GM21423 (cell line): ENCODE data around the gene ARMH4.
"Not testable (repeated sequence)": the region's sequence is repeated elsewhere in the genome, so short reads cannot be mapped to it uniquely, and the experiment has no call there.

Experiments
- ATAC-seq: cut with Tn5 transposase; IDR thresholded peaks from one replicate; pipeline ENCODE4 v1.9.1; 2021; ENCODE audit warnings: mild to moderate bottlenecking, moderate library complexity; ENCODE audit not compliant: unreplicated experiment

ARMH4 gene

GRCh38 chr14:58145936-58146335 is 6.1 kb downstream of the ARMH4 start:
- ATAC-seq: no peak

GRCh38 chr14:58143106-58143505 is 8.9 kb downstream of the ARMH4 start:
- no peak for ATAC-seq

- no peak for ATAC-seq
Observed at GRCh38 chr14:58141893-58142292, 10.1 kb downstream of the ARMH4 start.

- no peak for ATAC-seq
Observed at GRCh38 chr14:58138714-58139482, 13.1 kb downstream of the ARMH4 start.

GRCh38 chr14:58138031-58138713 is 13.8 kb downstream of the ARMH4 start:
- ATAC-seq: no peak

- no peak for ATAC-seq
Observed at GRCh38 chr14:58133739-58134138, 18.3 kb downstream of the ARMH4 start.

GRCh38 chr14:58131386-58131785 is 20.6 kb downstream of the ARMH4 start:
- ATAC-seq: no peak

- ATAC-seq: no peak
Observed at GRCh38 chr14:58130116-58130782, 21.8 kb downstream of the ARMH4 start.

GRCh38 chr14:58129208-58129607 is 22.8 kb downstream of the ARMH4 start:
- ATAC-seq: no peak

- no peak for ATAC-seq
Observed at GRCh38 chr14:58128416-58128815, 23.6 kb downstream of the ARMH4 start.

- not testable (repeated sequence) for ATAC-seq
Observed at GRCh38 chr14:58122546-58122945, 29.5 kb downstream of the ARMH4 start.

- ATAC-seq: no peak
Observed at GRCh38 chr14:58121530-58122186, 30.4 kb downstream of the ARMH4 start.

- ATAC-seq: no peak
Observed at GRCh38 chr14:58119381-58119780, 32.6 kb downstream of the ARMH4 start.

GRCh38 chr14:58118097-58118815 is 33.8 kb downstream of the ARMH4 start:
- ATAC-seq: no peak

- ATAC-seq: no peak
Observed at GRCh38 chr14:58109744-58110143, 42.3 kb downstream of the ARMH4 start.

GRCh38 chr14:58108717-58109116 is 43.3 kb downstream of the ARMH4 start:
- ATAC-seq: no peak

GRCh38 chr14:58107947-58108552 is 44.0 kb downstream of the ARMH4 start:
- no peak for ATAC-seq

- ATAC-seq: no peak
Observed at GRCh38 chr14:58107041-58107440, 45.0 kb downstream of the ARMH4 start.

GRCh38 chr14:58106446-58106845 is 45.6 kb downstream of the ARMH4 start:
- ATAC-seq: no peak

GRCh38 chr14:58104808-58105207 is 47.2 kb downstream of the ARMH4 start:
- ATAC-seq: no peak
